OCI-LY3 (cell line): Measurements from ENCODE around the gene KCNK6.

Experiments used
- EZH2phosphoT487 ChIP-seq: fragments of 200-600 bp; shearing (Covaris generic); IDR thresholded peaks from 2 replicates; pipeline ENCODE4 v1.6.1; 2018; ENCODE audit warnings: antibody characterized with exemption, mixed run types, low read depth
- TF ChIP-seq, protein P1 (sequence below): fragments of 200-600, 300-600 bp; sonication (generic); IDR thresholded peaks from 2 replicates; pipeline ENCODE4 v1.5.1; 2014; ENCODE audit warnings: antibody characterized with exemption, low read length, low read depth

DNA sequence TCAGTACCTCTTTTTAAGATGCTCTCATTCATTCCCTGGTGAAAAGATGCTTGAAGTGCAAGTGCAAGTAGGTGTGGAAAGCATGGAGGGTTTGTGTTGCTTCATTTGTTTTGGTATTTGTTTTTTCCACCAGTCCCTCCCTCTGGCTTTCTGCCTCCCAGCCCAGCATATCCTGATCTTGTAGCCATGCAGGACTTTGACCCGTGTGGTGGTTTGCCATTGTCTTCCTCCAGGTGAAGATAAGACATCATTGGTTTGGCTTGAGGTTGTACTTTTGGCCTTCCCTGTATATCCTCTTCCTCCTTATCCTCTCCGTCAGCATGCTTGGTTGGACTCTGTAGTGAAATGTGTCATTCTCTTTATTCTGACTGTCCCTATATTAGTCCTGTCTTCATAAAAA lies 46.1 kb upstream of the KCNK6 start:
- TF ChIP-seq, protein P1, sequence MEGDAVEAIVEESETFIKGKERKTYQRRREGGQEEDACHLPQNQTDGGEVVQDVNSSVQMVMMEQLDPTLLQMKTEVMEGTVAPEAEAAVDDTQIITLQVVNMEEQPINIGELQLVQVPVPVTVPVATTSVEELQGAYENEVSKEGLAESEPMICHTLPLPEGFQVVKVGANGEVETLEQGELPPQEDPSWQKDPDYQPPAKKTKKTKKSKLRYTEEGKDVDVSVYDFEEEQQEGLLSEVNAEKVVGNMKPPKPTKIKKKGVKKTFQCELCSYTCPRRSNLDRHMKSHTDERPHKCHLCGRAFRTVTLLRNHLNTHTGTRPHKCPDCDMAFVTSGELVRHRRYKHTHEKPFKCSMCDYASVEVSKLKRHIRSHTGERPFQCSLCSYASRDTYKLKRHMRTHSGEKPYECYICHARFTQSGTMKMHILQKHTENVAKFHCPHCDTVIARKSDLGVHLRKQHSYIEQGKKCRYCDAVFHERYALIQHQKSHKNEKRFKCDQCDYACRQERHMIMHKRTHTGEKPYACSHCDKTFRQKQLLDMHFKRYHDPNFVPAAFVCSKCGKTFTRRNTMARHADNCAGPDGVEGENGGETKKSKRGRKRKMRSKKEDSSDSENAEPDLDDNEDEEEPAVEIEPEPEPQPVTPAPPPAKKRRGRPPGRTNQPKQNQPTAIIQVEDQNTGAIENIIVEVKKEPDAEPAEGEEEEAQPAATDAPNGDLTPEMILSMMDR = no peak
- no peak for TF ChIP-seq EZH2phosphoT487
